SK-N-SH treated with all-trans-retinoic acid at 6 μM for 48 hours (cell line): ENCODE results near the gene YIPF4.
"Not testable (repeated sequence)": the region's sequence is repeated elsewhere in the genome, so short reads cannot be mapped to it uniquely, and the experiment has no call there.

ENCODE experiments used
- ATAC-seq: fragments of 200-7000 bp; cut with Tn5 transposase; 3 replicates; pipeline ENCODE4 v1.9.1; 2020; ENCODE audit warnings: mild to moderate bottlenecking, moderate library complexity
- ARNTL ChIP-seq: fragments of 450-650 bp; formaldehyde crosslinking; IDR thresholded peaks from 2 replicates; pipeline ENCODE4 v1.5.0; 2020; ENCODE audit warnings: low read depth, mild to moderate bottlenecking, moderate library complexity, borderline replicate concordance
- BACH2 ChIP-seq: fragments of 250-450 bp; sonication (Bioruptor Pico); IDR thresholded peaks from 2 replicates; pipeline ENCODE4 v1.9.0; 2021; ENCODE audit warnings: mild to moderate bottlenecking, borderline replicate concordance
- CREB5 ChIP-seq: fragments of 250-450 bp; sonication (Bioruptor Pico); IDR thresholded peaks from 2 replicates; pipeline ENCODE4 v1.5.1; 2020; ENCODE audit warnings: low read depth, mild to moderate bottlenecking, moderate library complexity
- CSRNP3 ChIP-seq: fragments of 250-450 bp; sonication (Bioruptor Pico); IDR thresholded peaks from 2 replicates; pipeline ENCODE4 v1.5.1; 2021; ENCODE audit warnings: mild to moderate bottlenecking, moderate library complexity
- GLIS3 ChIP-seq: fragments of 250-450 bp; sonication (Bioruptor Pico); IDR thresholded peaks from 2 replicates; pipeline ENCODE4 v1.5.0; 2020; ENCODE audit warnings: mild to moderate bottlenecking, moderate library complexity
- OSR1 ChIP-seq: fragments of 250-450 bp; sonication (Bioruptor Pico); IDR thresholded peaks from 2 replicates; pipeline ENCODE4 v1.8.0; 2022; ENCODE audit warnings: moderate library complexity, mild to moderate bottlenecking, inconsistent platforms
- RARB ChIP-seq: fragments of 250-450 bp; sonication (Bioruptor Pico); IDR thresholded peaks from 2 replicates; pipeline ENCODE4 v1.8.0; 2021; ENCODE audit warnings: mild to moderate bottlenecking, moderate library complexity
- SNAI2 ChIP-seq: fragments of 250-450 bp; sonication (Bioruptor Pico); IDR thresholded peaks from 2 replicates; pipeline ENCODE4 v1.5.0; 2020; ENCODE audit warnings: mild to moderate bottlenecking, moderate library complexity
- TCF4 ChIP-seq: fragments of 250-450 bp; sonication (Bioruptor Pico); IDR thresholded peaks from 2 replicates; pipeline ENCODE4 v1.8.0; 2021; ENCODE audit warnings: mild to moderate bottlenecking, moderate library complexity, borderline replicate concordance
- TSHZ2 ChIP-seq: fragments of 250-450 bp; sonication (Bioruptor Pico); IDR thresholded peaks from 2 replicates; pipeline ENCODE4 v1.5.0; 2020; ENCODE audit warnings: mild to moderate bottlenecking, moderate library complexity
- ZC3H10 ChIP-seq: fragments of 250-450 bp; sonication (Bioruptor Pico); IDR thresholded peaks from 2 replicates; pipeline ENCODE4 v1.5.1; 2021; ENCODE audit warnings: mild to moderate bottlenecking, moderate library complexity
- ZFP30 ChIP-seq: fragments of 450-650 bp; formaldehyde crosslinking; IDR thresholded peaks from 2 replicates; pipeline ENCODE4 v1.5.0; 2022; ENCODE audit warnings: mild to moderate bottlenecking, moderate library complexity
- ZNF8 ChIP-seq: fragments of 450-650 bp; formaldehyde crosslinking; IDR thresholded peaks from 2 replicates; pipeline ENCODE4 v1.5.0; 2020; ENCODE audit warnings: mild to moderate bottlenecking, moderate library complexity

YIPF4 gene

GRCh38 chr2:32314886-32315285 is 37.2 kb downstream of the YIPF4 start:
- no peak for TF ChIP-seq ZNF8
- no peak for TF ChIP-seq ARNTL (CRISPR knock-in tag)
- no peak for TF ChIP-seq CREB5 (CRISPR knock-in tag)
- no peak for TF ChIP-seq RARB
- no peak for TF ChIP-seq CSRNP3 (CRISPR knock-in tag)
- TF ChIP-seq GLIS3 (CRISPR knock-in tag): no peak
- TF ChIP-seq ZFP30 (CRISPR knock-in tag): no peak
- no peak for TF ChIP-seq ZC3H10 (CRISPR knock-in tag)
- no peak for TF ChIP-seq TSHZ2 (CRISPR knock-in tag)
- TF ChIP-seq, all 23 proteins: peak for 0
- ATAC-seq: no peak

GRCh38 chr2:32328679-32329078 is 51.0 kb downstream of the YIPF4 start:
- not testable (repeated sequence) for ATAC-seq

GRCh38 chr2:32329180-32329980 is 51.7 kb downstream of the YIPF4 start:
- not testable (repeated sequence) for ATAC-seq

- ATAC-seq: no peak
- no peak for TF ChIP-seq OSR1 (CRISPR knock-in tag)
Measured at GRCh38 chr2:32330136-32330535, 52.4 kb downstream of the YIPF4 start.

GRCh38 chr2:32342801-32343200 is 65.1 kb downstream of the YIPF4 start:
- TF ChIP-seq SNAI2 (CRISPR knock-in tag): peak; percentile 34; the same call in 1 of the 2 replicates
- TF ChIP-seq BACH2 (CRISPR knock-in tag): no peak
- TF ChIP-seq ARNTL (CRISPR knock-in tag): no peak
- no peak for TF ChIP-seq OSR1 (CRISPR knock-in tag)
- TF ChIP-seq, all 23 proteins: peak for 1
- no peak for ATAC-seq

- not testable (repeated sequence) for ATAC-seq
Measured at GRCh38 chr2:32350797-32351196, 73.1 kb downstream of the YIPF4 start.

GRCh38 chr2:32355976-32356680 is 78.4 kb downstream of the YIPF4 start:
- no peak; the same call in 2 of the 3 replicates for ATAC-seq
- no peak for TF ChIP-seq SNAI2 (CRISPR knock-in tag)
- TF ChIP-seq TCF4: 0 out of 2 replicates have a peak, but pooled peaks have one; percentile 28
- no peak for TF ChIP-seq CREB5 (CRISPR knock-in tag)
- TF ChIP-seq, all 23 proteins: peak for 1
